ENCODE measurements around the gene MAP3K12. TPM values are rescaled to one million over a fixed set of nuclear protein-coding genes. Genes with fewer than 3 reads are reported as not detected.

Gene MAP3K12
- polyA plus RNA-seq, 1 donor (not counting 4 experiments of a cell fraction or from before 2014, with no cell fraction given), result 13.4 TPM

GRCh38 chr12:53501615-53502181 is 2.4 kb upstream of the MAP3K12 start:
- dilution Hi-C loops (cut with MboI; ENCODE audit: extremely low pct_ligation_motif_present, low sequenced_read_pairs), result no loop called here
- no peak for DNase-seq (ENCODE audit: low read depth, low spot score)

GRCh38 chr12:53500776-53501614 is 1.7 kb upstream of the MAP3K12 start, which contains the start of gene TARBP2:
Gene TARBP2 (plus strand): TSS chr12:53501283. CDS start chr12:53501409, 126 bp downstream.
- Histone ChIP-seq H3K4me2 (ENCODE audit: control insufficient read depth, extremely low read depth, insufficient read depth, low read depth, low read length) (peak within 1 kb of the TSS; percentile 79), H3K9ac (ENCODE audit: control insufficient read depth, extremely low read depth, insufficient read depth, low read length) (peak within 1 kb of the TSS; percentile 78), H4K20me1 (ENCODE audit: control insufficient read depth, extremely low read depth, insufficient read depth, low read length) (no peaks in the 10 kb centered on the region), H3K27ac (ENCODE audit: control insufficient read depth, insufficient read depth, low read length) (peak within 1 kb of the TSS; percentile 84), H3K9me1 (ENCODE audit: control insufficient read depth, extremely low read depth, insufficient read depth, low read length) (no peaks in the 10 kb centered on the region), H3K36me3 (ENCODE audit: control insufficient read depth in 2 of 2, extremely low read depth in 1 of 2, insufficient read depth in 2 of 2, low read length in 2 of 2) (peaks cover 10 to 14% of the 10 kb centered on the region in 2 experiments), H3K4me3 (ENCODE audit: control insufficient read depth in 2 of 3, extremely low read depth in 1 of 3, insufficient read depth in 2 of 3, low read depth in 1 of 3, low read length in 3 of 3) (peak within 1 kb of the TSS; percentile 55 to 74 (median 71)), H3K4me1 (ENCODE audit: control insufficient read depth, extremely low read depth, insufficient read depth, low read length) (peaks cover 21% of the 10 kb centered on the region), H3K79me2 (ENCODE audit: control insufficient read depth, insufficient read depth, low read length) (peaks cover 11% of the 10 kb centered on the region), H3K27me3 (ENCODE audit: control insufficient read depth, extremely low read depth, insufficient read depth, low read length) (no peaks in the 10 kb centered on the region), H2AFZ (ENCODE audit: control insufficient read depth, low read length) (peak within 1 kb of the TSS; percentile 96), H3K9me3 (ENCODE audit: control insufficient read depth, low read depth, low read length) (no peaks in the 10 kb centered on the region)
- dilution Hi-C loops (cut with MboI; ENCODE audit: extremely low pct_ligation_motif_present, low sequenced_read_pairs), result no loop called here
- TF ChIP-seq CTCF (optimal IDR thresholded peaks at IDR 0.05 in 1 of 3, IDR thresholded peaks at IDR 0.05 in 1 of 3, conservative IDR thresholded peaks at IDR 0.05 in 1 of 3; ENCODE audit: extremely low read depth in 1 of 3, insufficient read depth in 2 of 3, low read length in 3 of 3) (no peak), EZH2 (IDR thresholded peaks at IDR 0.05; ENCODE audit: low read length) (no peak)
- FAIRE-seq (no peak), DNase-seq (ENCODE audit: low read depth, low spot score) (peak; percentile 98)

More at GRCh38 chr12:53501615-53502181, 2.4 kb upstream of the MAP3K12 start:
- Histone ChIP-seq H3K27me3 (ENCODE audit: control insufficient read depth, extremely low read depth, insufficient read depth, low read length) (no peaks in the 10 kb centered on the region), H3K9me1 (ENCODE audit: control insufficient read depth, extremely low read depth, insufficient read depth, low read length) (no peaks in the 10 kb centered on the region), H3K9me3 (ENCODE audit: control insufficient read depth, low read depth, low read length) (no peaks in the 10 kb centered on the region), H4K20me1 (ENCODE audit: control insufficient read depth, extremely low read depth, insufficient read depth, low read length) (no peaks in the 10 kb centered on the region), H3K4me3 (ENCODE audit: control insufficient read depth in 2 of 3, extremely low read depth in 1 of 3, insufficient read depth in 2 of 3, low read depth in 1 of 3, low read length in 3 of 3) (peak overlapping the region; percentile 52 to 74 (median 59)), H3K36me3 (ENCODE audit: control insufficient read depth in 2 of 2, extremely low read depth in 1 of 2, insufficient read depth in 2 of 2, low read length in 2 of 2) (peaks cover 16 to 20% of the 10 kb centered on the region in 2 experiments), H2AFZ (ENCODE audit: control insufficient read depth, low read length) (peak overlapping the region; percentile 96), H3K4me1 (ENCODE audit: control insufficient read depth, extremely low read depth, insufficient read depth, low read length) (peaks cover 18% of the 10 kb centered on the region), H3K4me2 (ENCODE audit: control insufficient read depth, extremely low read depth, insufficient read depth, low read depth, low read length) (peak overlapping the region; percentile 79), H3K27ac (ENCODE audit: control insufficient read depth, insufficient read depth, low read length) (peak overlapping the region; percentile 84), H3K79me2 (ENCODE audit: control insufficient read depth, insufficient read depth, low read length) (peaks cover 11% of the 10 kb centered on the region), H3K9ac (ENCODE audit: control insufficient read depth, extremely low read depth, insufficient read depth, low read length) (peak overlapping the region; percentile 78)
- TF ChIP-seq CTCF (optimal IDR thresholded peaks at IDR 0.05 in 1 of 3, IDR thresholded peaks at IDR 0.05 in 1 of 3, conservative IDR thresholded peaks at IDR 0.05 in 1 of 3; ENCODE audit: extremely low read depth in 1 of 3, insufficient read depth in 2 of 3, low read length in 3 of 3) (no peak), EZH2 (IDR thresholded peaks at IDR 0.05; ENCODE audit: low read length) (no peak)
- FAIRE-seq, result no peak
